PFSK-1 (cell line): ENCODE data around the gene POLR3F.

Experiments used
- POLR2AphosphoS5 ChIP-seq: IDR thresholded peaks from 2 replicates; pipeline ENCODE4 v1.6.1; 2012; ENCODE audit warnings: low read depth, mild to moderate bottlenecking, control low read depth, low read length, moderate library complexity
- REST ChIP-seq, 2 experiments: IDR thresholded peaks; 2 replicates each; pipeline versions ENCODE4 v1.6.1 to v1.8.0; 2011 to 2012; ENCODE audit warnings: low read depth in 2 of 2, low read length in 2 of 2, control low read depth in 1 of 2, inconsistent platforms in 1 of 2, mild to moderate bottlenecking in 1 of 2, moderate library complexity in 1 of 2; ENCODE audit not compliant: insufficient read depth in 1 of 2
- TAF1 ChIP-seq: IDR thresholded peaks from 2 replicates; pipeline ENCODE4 v1.6.1; 2012; ENCODE audit warnings: low read length, control low read depth, borderline replicate concordance; ENCODE audit not compliant: insufficient read depth

- TF ChIP-seq POLR2AphosphoS5: no peak
- no peak for TF ChIP-seq TAF1
- TF ChIP-seq REST (IDR thresholded peaks at IDR 0.05; ENCODE audit: insufficient read depth in 1 of 2, low read depth in 2 of 2, low read length in 2 of 2): no peak
Observed at GRCh38 chr20:18477218-18477617, 10.0 kb downstream of the POLR3F start.
